Neural cell (in vitro differentiated cells): ENCODE results near the gene FLOT1.

ENCODE experiments used
- EZH2 ChIP-seq: fragments of 200-600, 300-800 bp; shearing (Covaris generic), sonication (generic); IDR thresholded peaks from 2 replicates; pipeline ENCODE4 v1.6.1; 2014; ENCODE audit warnings: antibody characterized with exemption, low read length, borderline replicate concordance, mild to moderate bottlenecking; ENCODE audit not compliant: insufficient read depth, poor library complexity, severe bottlenecking
- SMC3 ChIP-seq: fragments of 450-650 bp; conservative IDR thresholded peaks from 2 replicates; pipeline ENCODE4 v1.6.1; 2014; ENCODE audit warnings: antibody characterized with exemption, mild to moderate bottlenecking, moderate library complexity; ENCODE audit not compliant: poor library complexity

DNA sequence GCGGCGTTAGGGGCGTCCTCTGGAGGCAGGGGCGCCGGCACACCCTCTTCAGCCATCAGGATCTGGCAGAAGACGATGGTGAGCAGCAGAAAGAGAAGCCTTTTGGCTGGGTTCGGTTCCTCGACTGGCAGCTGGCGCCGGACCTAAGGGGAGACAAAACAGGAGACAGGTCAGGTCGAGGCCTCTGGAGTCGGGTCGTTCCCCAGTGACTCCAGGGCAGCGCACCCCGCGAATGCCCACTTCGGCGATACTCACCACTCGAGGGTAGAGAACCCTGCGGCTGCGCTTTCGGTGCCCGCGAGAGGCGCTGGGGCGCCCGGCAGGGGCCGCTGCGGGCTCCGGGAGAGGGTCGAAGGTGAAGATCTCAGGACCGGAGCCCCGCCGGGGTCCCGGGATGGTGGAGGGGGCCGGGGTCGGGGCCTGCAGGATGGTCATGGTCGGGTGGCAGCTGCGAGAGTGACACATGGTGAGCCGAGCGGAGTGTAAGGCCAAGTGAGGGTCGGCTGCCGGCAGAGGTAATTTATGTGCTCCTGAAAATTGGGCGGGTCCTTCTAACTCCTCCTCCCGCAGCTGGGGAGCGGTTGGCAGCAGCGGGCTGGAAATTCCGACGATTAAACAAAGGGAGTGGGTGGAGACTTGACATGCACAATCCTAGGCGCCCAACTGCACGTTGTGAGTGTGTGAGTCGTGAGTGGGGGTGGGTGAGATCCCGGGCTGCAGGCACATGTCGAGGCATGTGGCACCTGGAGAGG is 1.7 kb upstream of the FLOT1 start, which contains the start of gene IER3:
- TF ChIP-seq EZH2, result no peak
- TF ChIP-seq SMC3, result peak; percentile 59
